ENCODE results near the gene IL4I1.

GRCh38 chr19:49930483-49931011 lies 33.9 kb upstream of the IL4I1 start:
- TF ChIP-seq POLR2A (IDR thresholded peaks at IDR 0.05; ENCODE audit: low read depth) (no peak), CTCF (IDR thresholded peaks at IDR 0.05) (no peak)

Measured in esophagus muscularis mucosa (tissue), 3 donors.